Upper lobe of left lung (tissue), 6 donors: ENCODE data around the gene SAMD4B. TPM values are rescaled to one million over a fixed set of nuclear protein-coding genes. Genes with fewer than 3 reads are reported as not detected.

ENCODE experiments used
- ATAC-seq, 2 donors: fragments of 200-7000 bp; cut with Tn5 transposase; one replicate each; pipeline ENCODE4 v1.9.1; 2022; ENCODE audit warnings: mild to moderate bottlenecking in 2 of 2, moderate library complexity in 2 of 2; ENCODE audit not compliant: low FRiP score in 2 of 2
- DNase-seq, 2 donors: peaks; one replicate each; pipeline ENCODE4 v3.0.0-alpha.2; 2019 to 2020
- H3K27ac ChIP-seq, 4 donors: fragments of 200-600 bp; sonication (generic); one replicate each; pipeline ENCODE4 v1.5.1; 2016 to 2019
- H3K27me3 ChIP-seq, 4 donors: fragments of 200-600 bp; sonication (generic); one replicate each; pipeline ENCODE4 v1.5.1; 2017 to 2019
- H3K36me3 ChIP-seq, 4 donors: fragments of 200-600 bp; sonication (generic); one replicate each; pipeline ENCODE4 v1.5.1; 2016 to 2019
- H3K4me1 ChIP-seq, 4 donors: fragments of 200-600 bp; sonication (generic); one replicate each; pipeline ENCODE4 v1.5.1; 2018 to 2019
- H3K4me3 ChIP-seq, 4 donors: fragments of 200-600 bp; sonication (generic); one replicate each; pipeline ENCODE4 v1.5.1; 2017 to 2019; ENCODE audit warnings: mild to moderate bottlenecking in 2 of 4, moderate library complexity in 1 of 4
- H3K9me3 ChIP-seq, 4 donors: fragments of 200-600 bp; sonication (generic); one replicate each; pipeline ENCODE4 v1.5.1; 2018 to 2019
- CTCF ChIP-seq, 6 experiments: fragments of 450-650 bp in 4 of 6; fragments of 200-600 bp in 2 of 6; sonication (generic) in 2 of 6; IDR thresholded peaks; one replicate each; pipeline ENCODE4 v1.5.1; 2016 to 2019; ENCODE audit warnings: antibody characterized with exemption in 6 of 6
- EP300 ChIP-seq, 4 donors: sonication (generic); formaldehyde crosslinking; IDR thresholded peaks; one replicate each; pipeline ENCODE4 v1.5.1; 2017; ENCODE audit warnings: antibody characterized with exemption in 4 of 4, control low read depth in 2 of 4
- POLR2A ChIP-seq, 4 donors: fragments of 450-650 bp; IDR thresholded peaks; one replicate each; pipeline ENCODE4 v1.5.1; 2016 to 2017; ENCODE audit warnings: antibody characterized with exemption in 4 of 4, mild to moderate bottlenecking in 2 of 4
- POLR2AphosphoS5 ChIP-seq, 2 donors: sonication (generic); formaldehyde crosslinking; IDR thresholded peaks; one replicate each; pipeline ENCODE4 v1.5.1; 2017; ENCODE audit warnings: antibody characterized with exemption in 2 of 2
- WGBS, 2 donors: methylation state at CpG; one replicate each; pipeline ENCODE4 v1.1.5; 2017 to 2018; 5-methylcytosine and 5-hydroxymethylcytosine counted together
- small RNA-seq, 4 donors: library from RNA; depleted of rRNA; stranded (forward); fragments of <200 nt; gene quantifications; one replicate each; pipeline ENCODE3, GENCODE V24; 2016
- total RNA-seq, 6 donors: library from RNA; depleted of rRNA in 4 of 6; stranded (reverse); fragments of >200 nt in 4 of 6; gene quantifications; one replicate each; pipeline versions ENCODE4 v1.1.0 to v1.2.1, GENCODE V29; 2016 to 2021
- donor health status: DM: no; HTN: no; CAD: no; lungs with moderate emphysema.
- donor health status: DM: no; HTN: yes; CAD: no; lungs with severe emphysema.

SAMD4B gene
- total RNA-seq, 6 donors from 2014 or later, result 57.7 to 125 (median 79.3) TPM

GRCh38 chr19:39433480-39434079, 91.4 kb downstream of the SAMD4B start:
- peaks cover 20 to 34% (median 30%) of the 10 kb centered on the region in 4 donors for H3K36me3 ChIP-seq
- 96% methylated on average over 8 of the region's 8 CpGs; no CpG with 5 or more reads in 1 of the 2 donors for WGBS, 2 donors
- H3K4me3 ChIP-seq, result peak overlapping the region in 1 of 4 donors; percentile 83
- no peaks in the 10 kb centered on the region for H3K9me3 ChIP-seq
- no peak for ATAC-seq
- H3K27me3 ChIP-seq, result no peaks in the 10 kb centered on the region
- H3K4me1 ChIP-seq, result peaks cover 43 to 66% (median 58%) of the 10 kb centered on the region in 4 donors
- DNase-seq, result no peak
- TF ChIP-seq CTCF (IDR thresholded peaks at IDR 0.05) (no peak), EP300 (IDR thresholded peaks at IDR 0.05) (no peak), POLR2A (IDR thresholded peaks at IDR 0.05) (no peak), POLR2AphosphoS5 (IDR thresholded peaks at IDR 0.05) (no peak)
- peak overlapping the region in 3 of 4 donors; percentile 88 to 92 (median 91) for H3K27ac ChIP-seq

GRCh38 chr19:39434123-39435076, 92.2 kb downstream of the SAMD4B start:
- no peak for TF ChIP-seq EP300 (IDR thresholded peaks at IDR 0.05)
- no peak for TF ChIP-seq POLR2AphosphoS5 (IDR thresholded peaks at IDR 0.05)
- no peak for TF ChIP-seq CTCF (IDR thresholded peaks at IDR 0.05)
- no peak for TF ChIP-seq POLR2A (IDR thresholded peaks at IDR 0.05)
- Histone ChIP-seq H3K4me1 (peaks cover 36 to 58% (median 50%) of the 10 kb centered on the region in 4 donors), H3K27ac (peak overlapping the region; percentile 88 to 94 (median 92)), H3K9me3 (no peaks in the 10 kb centered on the region), H3K4me3 (peak overlapping the region; percentile 83 to 98 (median 96)), H3K36me3 (peaks cover 20 to 34% (median 30%) of the 10 kb centered on the region in 4 donors), H3K27me3 (no peaks in the 10 kb centered on the region)
- WGBS, 2 donors, result 47 to 57% methylated on average over 10 of the region's 10 CpGs
- ATAC-seq (no peak), DNase-seq (no peak)

Small RNA genes lying within 50 kb of the gene (small RNA-seq; reads per million reads assigned to genes)
- gene AC011445.2, result 0.12 to 1.1 (median 0.18) reads per million in 4 donors
- gene MIR4530, result 0 to 0.11 (median 0) reads per million in 4 donors
- 0 reads per million in 4 donors for gene RN7SL566P

Other genes starting within 250 kb of the SAMD4B start
- 10 to 100 TPM; 23.4 to 88.2 (median 54.4) TPM for gene PAK4, start 216.6 kb upstream of the SAMD4B start, total RNA-seq
- gene NCCRP1, start 145.5 kb upstream of the SAMD4B start, total RNA-seq, result under 1 TPM in 1 of 6 donors, not detected in 5; 0.47 TPM
- gene SYCN, start 138.2 kb upstream of the SAMD4B start, total RNA-seq, result 1 to 10 TPM in 1 of 6 donors, under 1 TPM in 1, not detected in 4; 0.83 to 1.3 TPM
- gene IFNL3, start 97.4 kb upstream of the SAMD4B start, total RNA-seq, result not detected
- gene IFNL4, start 93.6 kb upstream of the SAMD4B start, total RNA-seq, result not detected
- gene IFNL2, start 74.0 kb upstream of the SAMD4B start, total RNA-seq, result not detected
- not detected for gene IFNL1, start 46.0 kb upstream of the SAMD4B start, total RNA-seq
- 1 to 10 TPM in 5 of 6 donors, under 1 TPM in 1; 0.69 to 5.0 (median 1.8) TPM for gene LRFN1, start 21.6 kb upstream of the SAMD4B start, total RNA-seq
- 100 to 1,000 TPM in 2 of 6 donors, 10 to 100 TPM in 4; 23.0 to 163 (median 75.3) TPM for gene GMFG, start 6.4 kb upstream of the SAMD4B start, total RNA-seq
- 10 to 100 TPM; 28.6 to 48.0 (median 35.4) TPM for gene PAF1, start 48.7 kb downstream of the SAMD4B start, total RNA-seq
- gene MED29, start 49.0 kb downstream of the SAMD4B start, total RNA-seq, result 10 to 100 TPM; 18.9 to 51.1 (median 33.7) TPM
- 100 to 1,000 TPM; 195 to 525 (median 238) TPM for gene ZFP36, start 64.4 kb downstream of the SAMD4B start, total RNA-seq
- gene PLEKHG2, start 70.2 kb downstream of the SAMD4B start, total RNA-seq, result 10 to 100 TPM; 15.8 to 48.1 (median 29.0) TPM
- 1,000 to 10,000 TPM in 4 of 6 donors, 100 to 1,000 TPM in 2; 634 to 2,303 (median 1,625) TPM for gene RPS16, start 93.5 kb downstream of the SAMD4B start, total RNA-seq
- gene SUPT5H, start 103.2 kb downstream of the SAMD4B start, total RNA-seq, result 100 to 1,000 TPM in 4 of 6 donors, 10 to 100 TPM in 2; 94.9 to 183 (median 111) TPM
- gene TIMM50, start 138.4 kb downstream of the SAMD4B start, total RNA-seq, result 10 to 100 TPM; 47.8 to 80.9 (median 54.4) TPM
- not detected for gene DLL3, start 156.5 kb downstream of the SAMD4B start, total RNA-seq
- not detected for gene SELENOV, start 172.7 kb downstream of the SAMD4B start, total RNA-seq
- 1 to 10 TPM; 1.2 to 6.3 (median 2.4) TPM for gene EID2B, start 190.4 kb downstream of the SAMD4B start, total RNA-seq
- gene EID2, start 197.7 kb downstream of the SAMD4B start, total RNA-seq, result 10 to 100 TPM in 5 of 6 donors, 1 to 10 TPM in 1; 9.4 to 24.2 (median 16.2) TPM